GM19463 (cell line): ENCODE measurements around the gene COL18A1.
"Not testable (repeated sequence)": the region's sequence is repeated elsewhere in the genome, so short reads cannot be mapped to it uniquely, and the experiment has no call there.

Experiments
- ATAC-seq: cut with Tn5 transposase; IDR thresholded peaks from one replicate; pipeline ENCODE4 v1.9.1; 2021; ENCODE audit warnings: mild to moderate bottlenecking, moderate library complexity; ENCODE audit not compliant: unreplicated experiment

The COL18A1 gene

GRCh38 chr21:45551783-45552695, 147.1 kb downstream of the COL18A1 start:
- ATAC-seq, result no peak

GRCh38 chr21:45552696-45553391, 147.9 kb downstream of the COL18A1 start:
- no peak for ATAC-seq

- peak; percentile 50 for ATAC-seq
Observed at GRCh38 chr21:45554477-45555175, 149.7 kb downstream of the COL18A1 start.

- no peak for ATAC-seq
Observed at GRCh38 chr21:45555251-45555556, 150.2 kb downstream of the COL18A1 start.

GRCh38 chr21:45555557-45556301, 150.8 kb downstream of the COL18A1 start:
- peak; percentile 76 for ATAC-seq

- ATAC-seq, result no peak
Observed at GRCh38 chr21:45556302-45556644, 151.3 kb downstream of the COL18A1 start.

- no peak for ATAC-seq
Observed at GRCh38 chr21:45556645-45557615, 152.0 kb downstream of the COL18A1 start.

- ATAC-seq, result no peak
Observed at GRCh38 chr21:45557616-45558043, 152.7 kb downstream of the COL18A1 start.

GRCh38 chr21:45558044-45558721, 153.2 kb downstream of the COL18A1 start:
- no peak for ATAC-seq

- ATAC-seq, result no peak
Observed at GRCh38 chr21:45559216-45560105, 154.5 kb downstream of the COL18A1 start.

GRCh38 chr21:45560106-45561021, 155.4 kb downstream of the COL18A1 start:
- no peak for ATAC-seq

GRCh38 chr21:45561241-45561640, 156.3 kb downstream of the COL18A1 start:
- ATAC-seq, result not testable (repeated sequence)

- ATAC-seq, result no peak
Observed at GRCh38 chr21:45562402-45562801, 157.4 kb downstream of the COL18A1 start.

- ATAC-seq, result no peak
Observed at GRCh38 chr21:45562965-45563364, 158.0 kb downstream of the COL18A1 start.
